GM12878 (cell line): Measurements from ENCODE around the gene RFK. TPM values are rescaled to one million over a fixed set of nuclear protein-coding genes. Genes with fewer than 3 reads are reported as not detected.

ENCODE experiments used
- ATAC-seq: fragments of 200-7000 bp; cut with Tn5 transposase; 3 replicates; pipeline ENCODE4 v1.9.1; 2020; ENCODE audit warnings: mild to moderate bottlenecking, moderate library complexity
- BruUV-seq: library from RNA; stranded (reverse); fragments of 400-500 nt; replicated peaks from 2 replicates; lab custom pipeline; 2021; lab: Mats Ljungman, UMichigan
- CTCF ChIA-PET: fragments of 300-600 bp; sonication (Branson Sonifier 250); formaldehyde crosslinking; extraction: SDS; loops from one replicate; lab custom pipeline; 2021; ENCODE audit warnings: inconsistent platforms; lab: Yijun Ruan, JAX
- POLR2A ChIA-PET: fragments of 350-600 bp; formaldehyde crosslinking; extraction: SDS; loops from one replicate; lab custom pipeline; 2021; ENCODE audit warnings: inconsistent platforms; lab: Charles Lee
- RAD21 ChIA-PET: fragments of 300-600 bp; sonication (Branson Sonifier 250); formaldehyde crosslinking; loops from one replicate; lab custom pipeline; 2023; ENCODE audit warnings: antibody characterized with exemption; ENCODE audit not compliant: unreplicated experiment; lab: Charles Lee
- SMC1A ChIA-PET: fragments of 300-600 bp; sonication (Branson Sonifier 250); formaldehyde crosslinking; loops from one replicate; lab custom pipeline; 2023; ENCODE audit not compliant: unreplicated experiment, uncharacterized antibody; lab: Charles Lee
- DNase-seq: peaks from one replicate; pipeline ENCODE4 v3.0.0-alpha.2; 2011; ENCODE audit warnings: low read depth, low spot score
- FAIRE-seq: peaks from 3 replicates; lab custom pipeline; 2011; peaks lifted over from hg19 to GRCh38; lab: Jason Lieb, UNC
- H2AFZ ChIP-seq: 2 replicates; pipeline ENCODE4 v1.6.0; 2011; ENCODE audit warnings: low read depth, low read length, control low read depth; ENCODE audit not compliant: control insufficient read depth
- H3K27ac ChIP-seq: 2 replicates; pipeline ENCODE4 v1.5.1; 2011; ENCODE audit warnings: control low read depth; ENCODE audit not compliant: control insufficient read depth, insufficient read depth
- H3K27me3 ChIP-seq, 2 experiments: replicated peaks in 1 of 2; 2 replicates each; pipeline versions ENCODE4 v1.6.0 to v1.6.1; 2011; ENCODE audit warnings: low read length in 1 of 2; ENCODE audit not compliant: control insufficient read depth in 2 of 2, insufficient read depth in 2 of 2
- H3K36me3 ChIP-seq, 2 experiments: 2 replicates each; pipeline ENCODE4 v1.5.1; 2011; ENCODE audit warnings: low read length in 1 of 2; ENCODE audit not compliant: control insufficient read depth in 2 of 2, insufficient read depth in 2 of 2
- H3K4me1 ChIP-seq: 2 replicates; pipeline ENCODE4 v1.6.1; 2011; ENCODE audit warnings: mild to moderate bottlenecking, low read length, moderate library complexity, mixed read lengths; ENCODE audit not compliant: control insufficient read depth, insufficient read depth
- H3K4me2 ChIP-seq: 2 replicates; pipeline ENCODE4 v1.6.0; 2011; ENCODE audit warnings: control low read depth; ENCODE audit not compliant: control insufficient read depth, insufficient read depth
- H3K4me3 ChIP-seq: fragments of 200-600 bp; sonication (generic); 2 replicates; pipeline ENCODE4 v1.5.1; 2016
- H3K79me2 ChIP-seq: 2 replicates; pipeline ENCODE4 v1.6.0; 2011; ENCODE audit warnings: low read length; ENCODE audit not compliant: control insufficient read depth, insufficient read depth
- H3K9ac ChIP-seq: 2 replicates; pipeline ENCODE4 v1.8.0; 2011; ENCODE audit warnings: low read length, control low read depth, mixed read lengths; ENCODE audit not compliant: control insufficient read depth, insufficient read depth
- H3K9me3 ChIP-seq: replicated peaks from 3 replicates; pipeline ENCODE4 v1.5.1; 2011; ENCODE audit warnings: mild to moderate bottlenecking, low read length; ENCODE audit not compliant: control insufficient read depth, insufficient read depth
- H4K20me1 ChIP-seq: 2 replicates; pipeline ENCODE4 v1.6.0; 2011; ENCODE audit not compliant: control insufficient read depth, insufficient read depth
- CEBPB ChIP-seq, 2 experiments: fragments of 150-350 bp in 1 of 2; IDR thresholded peaks; 2 replicates each; pipeline ENCODE4 v1.6.1; 2012 to 2014; ENCODE audit warnings: low read depth in 2 of 2, low read length in 2 of 2, borderline replicate concordance in 1 of 2, inconsistent platforms in 1 of 2
- HDAC2 ChIP-seq: fragments of 200-600 bp; sonication (generic); IDR thresholded peaks from 2 replicates; pipeline ENCODE4 v1.6.1; 2017
- SUZ12 ChIP-seq: fragments of 200-600 bp; sonication (generic); IDR thresholded peaks from one replicate; pipeline ENCODE4 v1.6.1; 2018; ENCODE audit warnings: antibody characterized with exemption, mild to moderate bottlenecking; ENCODE audit not compliant: unreplicated experiment
- WGBS: methylation state at CpG from one replicate; pipeline ENCODE4 v1.1.6; 2016; ENCODE audit warnings: low lambda C conversion rate; ENCODE audit not compliant: insufficient replicate concordance, insufficient coverage; ENCODE audit errors: missing lambda C conversion rate; 5-methylcytosine and 5-hydroxymethylcytosine counted together
- in situ Hi-C: fragments of 300-500 bp; cut with MboI; formaldehyde crosslinking; loops from 9 replicates; pipeline ENCODE4 v1.14.3; 2018; ENCODE audit warnings: mixed read lengths
- intact Hi-C: fragments of 100-400 bp; cut with micrococcal nuclease; formaldehyde crosslinking; loops from one replicate; pipeline ENCODE4 v1.14.2; 2022; ENCODE audit not compliant: unreplicated experiment
- polyA plus RNA-seq, 11 experiments: library from polyadenylated mRNA; depleted of rRNA in 4 of 11; unstranded in 6 of 11; stranded (reverse) in 5 of 11; fragments of >200 nt; fragmentation: Nextera tagmentation in 4 of 11; fragmentation: Illumina TruSeq in 1 of 11; extraction: Ambion mirVana in 4 of 11; extraction: Trizol in 1 of 11; gene quantifications; 1 replicate in 1 of 11; 2 replicates in 10 of 11; pipeline versions ENCODE4 v1.2.1 to v1.2.3, GENCODE V29; 2011 to 2016; ENCODE audit warnings: inconsistent platforms in 2 of 11, missing spikeins in 2 of 11, low read depth in 1 of 11
- total RNA-seq, 4 experiments: library from RNA; depleted of rRNA in 3 of 4; stranded (reverse); fragments of >200 nt in 3 of 4; fragmentation: Illumina TruSeq in 1 of 4; extraction: Trizol in 1 of 4; gene quantifications; 2 replicates each; pipeline versions ENCODE4 v1.2.1 to v1.2.3, GENCODE V29; 2013 to 2021

The RFK gene
- total and polyA plus RNA-seq, 10 of the 15 experiments (the other 5 are each of a cell fraction or from before 2014, with no cell fraction given): 4.4 to 18.6 (median 11.6) TPM

DNA sequence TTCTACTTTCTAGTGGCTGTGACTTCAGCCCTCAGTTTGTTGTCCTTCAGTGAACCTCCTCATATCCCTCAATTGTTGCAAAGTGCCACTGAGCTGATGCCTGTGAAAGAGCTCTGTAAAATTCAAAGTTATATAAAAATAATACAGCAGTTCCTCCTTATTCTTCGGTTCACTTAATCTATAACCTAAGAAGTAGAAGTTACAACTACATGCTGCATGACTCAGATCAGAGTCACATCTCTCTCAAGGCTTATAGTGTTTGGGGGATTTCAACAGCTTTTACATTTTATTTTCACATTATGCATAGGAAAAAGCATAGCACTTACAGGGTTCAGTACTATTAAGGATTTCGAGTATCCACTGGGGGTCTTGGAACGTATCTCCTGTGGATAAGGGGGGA lies 39.6 kb upstream of the RFK start:
- in situ Hi-C loops (no loop called here), intact Hi-C loops (no loop called here)
- Histone ChIP-seq H3K27ac (no peak overlapping the region), H3K36me3 (no peaks in the 10 kb centered on the region), H3K9me3 (no peaks in the 10 kb centered on the region; the same call in 1 of the 3 replicates), H3K4me2 (no peak overlapping the region), H3K4me1 (peaks cover 9% of the 10 kb centered on the region), H3K9ac (no peak overlapping the region; the same call in 1 of the 2 replicates), H3K79me2 (no peaks in the 10 kb centered on the region), H3K27me3 (no peaks in the 10 kb centered on the region), H4K20me1 (no peaks in the 10 kb centered on the region), H3K4me3 (no peak overlapping the region), H2AFZ (no peak overlapping the region)
- BruUV-seq: no TSS peak
- RAD21 ChIA-PET: interaction anchor here (0.6 kb wide), 1 partner anchor 20 kb away, joined by 3 read pairs; no protein-coding TSS in a partner anchor
- ATAC-seq: peak; percentile 19; the same call in 2 of the 3 replicates
- SMC1A ChIA-PET: interaction anchor here (1.0 to 2.0 kb wide), 2 partner anchors 12 to 41 kb away, joined by 4 read pairs; no protein-coding TSS in a partner anchor
- POLR2A ChIA-PET: no interaction called here
- TF ChIP-seq SUZ12: no peak
- CTCF ChIA-PET: interaction anchor here (0.6 to 1.3 kb wide), 3 partner anchors 14 to 29 kb away, joined by 3 to 6 read pairs (median 3); no protein-coding TSS in a partner anchor
- no peak for DNase-seq
- FAIRE-seq: no peak
- WGBS: 0% methylated on average over 3 of the region's 3 CpGs

DNA sequence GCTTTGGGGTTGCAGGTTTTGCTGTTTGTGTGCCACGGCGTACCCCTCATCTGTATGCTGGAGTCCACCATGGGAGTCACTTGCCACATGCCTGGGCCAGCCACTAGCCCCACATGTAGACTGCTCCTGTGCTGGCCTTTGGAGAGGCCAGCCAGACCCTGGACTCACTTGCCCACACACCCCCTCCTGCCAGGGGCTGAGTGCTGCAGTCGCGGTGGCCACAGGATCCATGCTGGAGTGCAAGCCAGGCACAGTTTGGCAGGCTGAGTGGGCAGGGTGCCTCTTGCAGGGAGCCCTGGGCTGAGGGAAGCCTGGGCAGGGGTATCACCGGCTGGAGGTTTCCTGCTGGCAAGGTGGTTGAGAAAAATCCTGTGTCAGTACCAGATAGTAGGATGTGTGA lies 39.2 kb upstream of the RFK start:
- Histone ChIP-seq H3K9ac (no peak overlapping the region; the same call in 1 of the 2 replicates), H3K9me3 (no peaks in the 10 kb centered on the region; the same call in 1 of the 3 replicates), H3K27ac (no peak overlapping the region), H3K4me1 (peaks cover 5% of the 10 kb centered on the region), H3K79me2 (no peaks in the 10 kb centered on the region), H3K4me2 (no peak overlapping the region; the same call in 1 of the 2 replicates), H3K36me3 (no peaks in the 10 kb centered on the region), H3K4me3 (no peak overlapping the region), H2AFZ (no peak overlapping the region), H3K27me3 (no peaks in the 10 kb centered on the region), H4K20me1 (no peaks in the 10 kb centered on the region)
- ChIA-PET POLR2A (no interaction called here), CTCF (interaction anchor here (0.6 to 1.3 kb wide), 2 partner anchors 13 to 22 kb away, joined by 3 to 6 read pairs; no protein-coding TSS in a partner anchor), SMC1A (interaction anchor here (1.0 to 2.0 kb wide), 2 partner anchors 12 to 41 kb away, joined by 4 read pairs; no protein-coding TSS in a partner anchor), RAD21 (no interaction called here)
- no peak; the same call in 2 of the 3 replicates for ATAC-seq
- FAIRE-seq: no peak
- intact Hi-C loops (no loop called here), in situ Hi-C loops (no loop called here)
- no TSS peak for BruUV-seq
- TF ChIP-seq CEBPB (IDR thresholded peaks at IDR 0.05; ENCODE audit: borderline replicate concordance in 1 of 2, low read depth in 2 of 2, low read length in 2 of 2): no peak
- no peak for TF ChIP-seq HDAC2
- 76% methylated on average over 5 of the region's 5 CpGs for WGBS
- no peak for DNase-seq
